Measurements from ENCODE around the gene HTR1E. TPM values are rescaled to one million over a fixed set of nuclear protein-coding genes. Genes with fewer than 3 reads are reported as not detected.

The HTR1E gene
- total RNA-seq, 5 donors from 2014 or later (not counting 1 experiment from before 2014, with no cell fraction given), result not detected

DNA sequence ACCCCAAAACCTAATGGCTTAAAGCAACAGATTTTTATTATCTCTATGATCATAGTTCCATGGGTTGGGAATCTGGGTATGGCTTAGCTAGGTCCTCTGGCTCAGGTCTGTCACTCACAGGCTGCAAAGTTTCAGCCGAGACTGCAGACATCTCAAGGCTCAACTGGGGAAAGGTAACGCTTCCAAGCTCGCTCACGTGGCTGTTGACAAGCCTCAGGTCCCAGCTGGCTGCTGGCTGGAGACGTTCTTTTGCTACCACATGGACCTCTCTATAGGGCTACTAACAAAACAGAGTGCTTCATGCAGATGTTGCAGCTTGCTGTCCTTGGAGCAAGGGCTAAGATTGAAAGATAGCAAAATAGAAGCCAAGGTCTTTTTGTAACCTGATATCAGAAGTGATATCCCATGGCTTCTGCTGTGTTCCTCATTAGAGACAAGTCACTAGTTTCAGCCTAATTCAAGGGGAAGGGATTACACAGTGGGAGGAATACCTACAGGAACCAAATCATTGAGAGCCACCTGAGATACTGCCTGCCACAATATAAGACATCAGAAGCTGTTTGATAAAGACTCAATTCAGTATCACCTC lies 6.6 kb downstream of the HTR1E start:
- Histone ChIP-seq H3K4me1 (ENCODE audit: control insufficient read depth in 1 of 2, extremely low read depth in 1 of 2, insufficient read depth in 2 of 2, low read length in 2 of 2) (no peaks in the 10 kb centered on the region), H3K36me3 (ENCODE audit: control insufficient read depth in 2 of 2, extremely low read depth in 1 of 2, insufficient read depth in 1 of 2, low read length in 1 of 2) (no peaks in the 10 kb centered on the region), H3K4me3 (ENCODE audit: control insufficient read depth in 1 of 2, extremely low read depth in 1 of 2, low read length in 1 of 2) (no peak overlapping the region), H3K9me3 (no peaks in the 10 kb centered on the region), H3K27me3 (replicated peaks in 1 of 2; ENCODE audit: control insufficient read depth in 2 of 2, extremely low read depth in 1 of 2, insufficient read depth in 2 of 2, low read length in 1 of 2) (peaks cover 0 to 4% of the 10 kb centered on the region in 2 experiments), H3K27ac (ENCODE audit: low read length) (no peak overlapping the region)
- no peak overlapping the region for H3K27ac Mint-ChIP-seq
- no peak overlapping the region for H3K4me3 Mint-ChIP-seq
- no peaks in the 10 kb centered on the region for H3K36me3 Mint-ChIP-seq
- ChIA-PET CTCF (interaction anchor here in 1 of 2 donors (0.5 kb wide), 1 partner anchor 118 kb away, joined by 3 read pairs; no protein-coding TSS in a partner anchor), POLR2A (no interaction called here)
- DNase-seq, result no peak
- peaks cover 14 to 17% of the 10 kb centered on the region in 2 donors for H3K27me3 Mint-ChIP-seq
- no peaks in the 10 kb centered on the region for H3K4me1 Mint-ChIP-seq
- no peak for ATAC-seq (replicated peaks in 1 of 4)
- no peaks in the 10 kb centered on the region for H3K9me3 Mint-ChIP-seq
- 71% methylated on average over 1 of the region's 5 CpGs for WGBS (ENCODE audit: insufficient coverage)

GRCh38 chr6:86949771-86950170 lies 12.4 kb downstream of the HTR1E start:
- ChIA-PET CTCF (no interaction called here), POLR2A (no interaction called here)
- peaks cover under 1 to 3% of the 10 kb centered on the region in 2 donors for H3K27me3 Mint-ChIP-seq
- WGBS (ENCODE audit: insufficient coverage), result no CpG with 5 or more reads among the region's 3 CpGs
- H3K4me3 ChIP-seq (ENCODE audit: control insufficient read depth in 1 of 2, extremely low read depth in 1 of 2, low read length in 1 of 2), result no peak overlapping the region
- H3K9me3 Mint-ChIP-seq, result no peaks in the 10 kb centered on the region
- H3K4me3 Mint-ChIP-seq, result no peak overlapping the region
- no peak overlapping the region for H3K27ac Mint-ChIP-seq
- no peaks in the 10 kb centered on the region for H3K36me3 Mint-ChIP-seq
- no peaks in the 10 kb centered on the region for H3K4me1 Mint-ChIP-seq
- H3K27ac ChIP-seq (ENCODE audit: low read length), result no peak overlapping the region
- H3K36me3 ChIP-seq (ENCODE audit: control insufficient read depth in 2 of 2, extremely low read depth in 1 of 2, insufficient read depth in 1 of 2, low read length in 1 of 2), result no peaks in the 10 kb centered on the region
- H3K4me1 ChIP-seq (ENCODE audit: control insufficient read depth in 1 of 2, extremely low read depth in 1 of 2, insufficient read depth in 2 of 2, low read length in 2 of 2), result no peaks in the 10 kb centered on the region
- no peaks in the 10 kb centered on the region for H3K27me3 ChIP-seq (replicated peaks in 1 of 2; ENCODE audit: control insufficient read depth in 2 of 2, extremely low read depth in 1 of 2, insufficient read depth in 2 of 2, low read length in 1 of 2)
- DNase-seq, result no peak
- no peak for ATAC-seq (replicated peaks in 1 of 4)
- H3K9me3 ChIP-seq, result no peaks in the 10 kb centered on the region

GRCh38 chr6:86952991-86953390 lies 15.7 kb downstream of the HTR1E start:
- Histone ChIP-seq H3K27ac (ENCODE audit: low read length) (no peak overlapping the region), H3K27me3 (replicated peaks in 1 of 2; ENCODE audit: control insufficient read depth in 2 of 2, extremely low read depth in 1 of 2, insufficient read depth in 2 of 2, low read length in 1 of 2) (no peaks in the 10 kb centered on the region), H3K4me1 (ENCODE audit: control insufficient read depth in 1 of 2, extremely low read depth in 1 of 2, insufficient read depth in 2 of 2, low read length in 2 of 2) (no peaks in the 10 kb centered on the region), H3K4me3 (ENCODE audit: control insufficient read depth in 1 of 2, extremely low read depth in 1 of 2, low read length in 1 of 2) (no peak overlapping the region), H3K9me3 (no peaks in the 10 kb centered on the region), H3K36me3 (ENCODE audit: control insufficient read depth in 2 of 2, extremely low read depth in 1 of 2, insufficient read depth in 1 of 2, low read length in 1 of 2) (no peaks in the 10 kb centered on the region)
- CTCF ChIA-PET, result no interaction called here
- ATAC-seq (replicated peaks in 1 of 4), result no peak
- POLR2A ChIA-PET, result no interaction called here
- Mint-ChIP-seq H3K27me3 (peaks cover 4 to 5% of the 10 kb centered on the region in 2 donors), H3K36me3 (no peaks in the 10 kb centered on the region), H3K9me3 (no peaks in the 10 kb centered on the region), H3K4me3 (no peak overlapping the region), H3K27ac (no peak overlapping the region), H3K4me1 (no peaks in the 10 kb centered on the region)
- DNase-seq, result no peak
- no CpG with 5 or more reads among the region's 1 CpG for WGBS (ENCODE audit: insufficient coverage)

DNA sequence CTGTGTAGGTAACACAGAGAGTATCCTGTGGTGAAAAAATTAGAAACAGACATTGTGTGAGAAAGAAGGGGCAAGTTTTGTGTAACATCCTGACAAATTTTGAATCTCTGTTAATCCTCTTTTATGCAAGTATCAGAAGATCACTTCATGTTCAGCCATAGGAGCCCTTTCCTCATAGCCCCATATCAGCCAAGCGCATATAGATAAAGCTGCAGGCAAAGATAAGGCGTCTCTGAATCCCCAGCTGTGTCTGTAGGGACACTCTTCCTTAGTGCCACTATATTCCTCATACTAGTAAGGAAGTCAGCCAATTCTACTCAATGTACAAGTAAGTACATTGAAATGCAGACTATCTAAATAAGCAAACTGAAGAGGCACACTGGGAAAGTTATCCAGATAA lies 22.3 kb downstream of the HTR1E start:
- no peak for ATAC-seq (replicated peaks in 1 of 4)
- H3K27ac ChIP-seq (ENCODE audit: low read length), result no peak overlapping the region
- Mint-ChIP-seq H3K4me1 (no peaks in the 10 kb centered on the region), H3K9me3 (no peaks in the 10 kb centered on the region), H3K27me3 (peaks cover 1 to 9% of the 10 kb centered on the region in 2 donors), H3K27ac (no peak overlapping the region), H3K4me3 (no peak overlapping the region), H3K36me3 (no peaks in the 10 kb centered on the region)
- POLR2A ChIA-PET, result no interaction called here
- CTCF ChIA-PET, result no interaction called here
- no peaks in the 10 kb centered on the region for H3K36me3 ChIP-seq (ENCODE audit: control insufficient read depth in 2 of 2, extremely low read depth in 1 of 2, insufficient read depth in 1 of 2, low read length in 1 of 2)
- no peaks in the 10 kb centered on the region for H3K9me3 ChIP-seq
- DNase-seq, result no peak
- no peaks in the 10 kb centered on the region for H3K4me1 ChIP-seq (ENCODE audit: control insufficient read depth in 1 of 2, extremely low read depth in 1 of 2, insufficient read depth in 2 of 2, low read length in 2 of 2)
- no peak overlapping the region for H3K4me3 ChIP-seq (ENCODE audit: control insufficient read depth in 1 of 2, extremely low read depth in 1 of 2, low read length in 1 of 2)
- WGBS (ENCODE audit: insufficient coverage), result no CpG with 5 or more reads among the region's 2 CpGs
- H3K27me3 ChIP-seq (replicated peaks in 1 of 2; ENCODE audit: control insufficient read depth in 2 of 2, extremely low read depth in 1 of 2, insufficient read depth in 2 of 2, low read length in 1 of 2), result no peaks in the 10 kb centered on the region

GRCh38 chr6:86961455-86962200 lies 24.3 kb downstream of the HTR1E start:
- ChIA-PET POLR2A (no interaction called here), CTCF (no interaction called here)
- H3K4me1 ChIP-seq (ENCODE audit: control insufficient read depth in 1 of 2, extremely low read depth in 1 of 2, insufficient read depth in 2 of 2, low read length in 2 of 2), result no peaks in the 10 kb centered on the region
- no peak overlapping the region for H3K27ac Mint-ChIP-seq
- H3K9me3 ChIP-seq, result no peaks in the 10 kb centered on the region
- ATAC-seq (replicated peaks in 1 of 4), result no peak
- H3K4me3 ChIP-seq (ENCODE audit: control insufficient read depth in 1 of 2, extremely low read depth in 1 of 2, low read length in 1 of 2), result no peak overlapping the region
- H3K4me1 Mint-ChIP-seq, result no peaks in the 10 kb centered on the region
- peaks cover 0 to 2% of the 10 kb centered on the region in 2 experiments for H3K27me3 ChIP-seq (replicated peaks in 1 of 2; ENCODE audit: control insufficient read depth in 2 of 2, extremely low read depth in 1 of 2, insufficient read depth in 2 of 2, low read length in 1 of 2)
- H3K9me3 Mint-ChIP-seq, result no peaks in the 10 kb centered on the region
- H3K4me3 Mint-ChIP-seq, result no peak overlapping the region
- H3K27ac ChIP-seq (ENCODE audit: low read length), result no peak overlapping the region
- peaks cover 0 to 12% of the 10 kb centered on the region in 2 donors for H3K27me3 Mint-ChIP-seq
- H3K36me3 ChIP-seq (ENCODE audit: control insufficient read depth in 2 of 2, extremely low read depth in 1 of 2, insufficient read depth in 1 of 2, low read length in 1 of 2), result no peaks in the 10 kb centered on the region
- no peaks in the 10 kb centered on the region for H3K36me3 Mint-ChIP-seq
- WGBS (ENCODE audit: insufficient coverage), result 78% methylated on average over 2 of the region's 8 CpGs
- no peak for DNase-seq

DNA sequence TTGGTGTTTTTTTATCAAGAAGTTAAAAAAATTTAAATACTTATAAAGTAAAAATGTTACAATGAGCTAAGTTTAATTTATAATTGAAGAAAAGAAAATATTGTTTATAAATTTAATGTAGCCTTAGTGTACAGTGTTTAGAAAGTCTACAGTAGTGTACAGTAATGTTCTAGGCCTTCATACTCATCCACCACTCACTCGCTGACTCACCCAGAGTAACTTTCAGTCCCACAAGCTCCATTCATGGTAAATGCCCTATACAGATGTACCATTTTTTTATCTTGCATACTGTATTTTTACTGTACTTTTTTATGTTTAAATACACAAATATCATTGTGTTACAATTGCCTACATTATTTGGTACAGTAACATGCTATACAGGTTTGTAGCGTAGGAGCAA lies 26.0 kb downstream of the HTR1E start:
- ATAC-seq (replicated peaks in 1 of 4), result no peak
- H3K4me1 ChIP-seq (ENCODE audit: control insufficient read depth in 1 of 2, extremely low read depth in 1 of 2, insufficient read depth in 2 of 2, low read length in 2 of 2), result no peaks in the 10 kb centered on the region
- Mint-ChIP-seq H3K4me3 (no peak overlapping the region), H3K4me1 (no peaks in the 10 kb centered on the region), H3K27ac (no peak overlapping the region), H3K9me3 (no peaks in the 10 kb centered on the region), H3K27me3 (peaks cover 0 to 12% of the 10 kb centered on the region in 2 donors), H3K36me3 (no peaks in the 10 kb centered on the region)
- peaks cover 0 to 2% of the 10 kb centered on the region in 2 experiments for H3K27me3 ChIP-seq (replicated peaks in 1 of 2; ENCODE audit: control insufficient read depth in 2 of 2, extremely low read depth in 1 of 2, insufficient read depth in 2 of 2, low read length in 1 of 2)
- POLR2A ChIA-PET, result no interaction called here
- H3K4me3 ChIP-seq (ENCODE audit: control insufficient read depth in 1 of 2, extremely low read depth in 1 of 2, low read length in 1 of 2), result no peak overlapping the region
- WGBS (ENCODE audit: insufficient coverage), result no CpG with 5 or more reads among the region's 2 CpGs
- no peak overlapping the region for H3K27ac ChIP-seq (ENCODE audit: low read length)
- no peaks in the 10 kb centered on the region for H3K36me3 ChIP-seq (ENCODE audit: control insufficient read depth in 2 of 2, extremely low read depth in 1 of 2, insufficient read depth in 1 of 2, low read length in 1 of 2)
- H3K9me3 ChIP-seq, result no peaks in the 10 kb centered on the region
- CTCF ChIA-PET, result no interaction called here
- DNase-seq, result no peak

Data from T-cell (primary cell).